Umbilical cord (tissue), 2 donors: ENCODE data around the gene GALNT17. TPM values are rescaled to one million over a fixed set of nuclear protein-coding genes. Genes with fewer than 3 reads are reported as not detected.
A peak's percentile ranks its signal among the peaks of the same experiment; 100 is the strongest.
"Not testable (repeated sequence)": the region's sequence is repeated elsewhere in the genome, so short reads cannot be mapped to it uniquely, and the experiment has no call there.

Source experiments
- DNase-seq: peaks from one replicate; pipeline ENCODE4 v3.0.0-alpha.2; 2015; ENCODE audit warnings: low spot score
- total RNA-seq: library from RNA; depleted of rRNA; stranded (reverse); fragments of >200 nt; gene quantifications from one replicate; pipeline ENCODE4 v1.2.3, GENCODE V29; 2014; ENCODE audit warnings: low replicate concordance; ENCODE audit not compliant: insufficient read depth

GALNT17 gene
- total RNA-seq, 1 donor from 2014 or later = 3.9 TPM

DNA sequence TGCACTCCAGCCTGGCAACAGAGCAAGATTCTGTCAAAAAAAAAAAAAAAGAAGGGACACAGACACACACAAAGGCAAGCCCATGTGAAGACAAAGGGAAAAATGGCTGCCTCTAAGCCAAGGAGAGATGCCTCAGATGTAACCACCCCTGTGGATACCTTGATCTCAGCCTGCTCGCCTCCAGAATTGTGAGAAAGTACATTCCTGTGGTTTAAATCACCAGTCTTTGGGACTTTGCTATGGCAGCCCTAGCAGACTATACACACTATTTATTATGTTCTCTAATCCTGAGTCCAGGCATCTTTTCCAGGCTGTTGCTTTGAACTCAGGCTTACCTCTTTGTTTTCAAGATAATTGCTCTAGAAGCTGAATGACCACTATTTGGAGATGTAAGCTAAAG lies 494.3 kb downstream of the GALNT17 start:
- peak; percentile 13 for DNase-seq

DNA sequence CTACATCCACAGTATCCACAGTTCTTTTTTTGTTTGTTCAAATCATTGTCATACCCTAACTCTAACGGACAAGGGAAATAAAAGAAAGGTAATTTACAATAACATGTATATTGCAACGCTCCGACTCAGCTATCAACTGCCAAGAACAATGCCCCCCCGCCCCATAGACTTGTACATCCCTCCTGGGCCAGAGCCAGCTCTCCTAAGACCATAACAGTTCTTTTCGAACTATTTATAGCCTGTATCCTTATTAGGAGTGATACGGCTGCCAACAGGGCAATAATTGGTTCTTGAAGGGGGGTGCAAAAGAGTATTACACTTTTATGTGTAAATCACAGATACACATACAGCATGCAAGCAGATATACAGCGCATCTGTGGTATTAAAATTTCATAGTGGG lies 495.7 kb downstream of the GALNT17 start:
- DNase-seq = no peak

GRCh38 chr7:71630516-71630915 lies 498.6 kb downstream of the GALNT17 start:
- DNase-seq = no peak

DNA sequence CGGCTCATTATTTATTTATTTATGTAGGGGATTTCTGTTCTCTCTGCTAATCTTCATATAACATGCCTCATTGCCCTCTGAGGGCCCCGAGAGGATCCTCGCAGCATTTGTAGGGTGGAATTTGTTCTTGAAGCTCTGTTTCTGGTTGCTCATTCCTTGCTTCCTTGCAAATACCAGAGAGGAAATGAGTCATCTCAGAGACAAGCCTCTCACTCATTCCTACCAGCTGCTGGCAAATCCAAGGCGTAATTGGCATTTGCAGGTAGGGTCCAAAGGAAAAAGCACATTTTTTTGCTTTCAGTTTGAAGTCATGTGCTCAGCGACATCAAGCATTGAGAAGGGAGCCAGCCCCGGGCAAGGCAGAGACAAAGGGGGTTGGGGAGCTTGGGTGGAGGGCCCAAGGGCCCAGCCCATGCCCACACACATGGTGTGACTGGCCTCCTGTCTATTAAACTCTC lies 501.6 kb downstream of the GALNT17 start:
- DNase-seq = peak; percentile 93

GRCh38 chr7:71635849-71636248 lies 503.9 kb downstream of the GALNT17 start:
- not testable (repeated sequence) for DNase-seq

GRCh38 chr7:71636329-71636728 lies 504.4 kb downstream of the GALNT17 start:
- peak; percentile 49 for DNase-seq

DNA sequence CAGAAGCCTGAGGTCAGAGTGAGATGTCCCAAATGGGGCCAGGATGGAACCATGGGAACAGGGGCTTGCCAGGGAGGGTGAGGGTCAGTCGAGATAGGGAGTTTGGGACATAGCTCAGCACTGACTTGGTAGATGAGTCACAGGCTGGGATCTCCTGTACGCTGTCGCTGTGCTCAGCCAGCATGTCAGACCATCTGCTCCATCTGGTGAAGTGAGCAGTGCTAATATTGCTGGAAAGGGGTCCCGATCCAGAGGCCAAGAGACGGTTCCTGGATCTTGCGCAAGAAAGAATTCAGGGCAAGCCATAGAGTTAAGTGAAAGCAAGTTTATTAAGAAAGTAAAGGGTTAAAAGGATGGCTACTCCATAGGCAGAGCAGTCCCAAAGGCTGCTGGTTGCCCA lies 505.6 kb downstream of the GALNT17 start:
- DNase-seq = no peak

GRCh38 chr7:71638108-71638507 lies 506.2 kb downstream of the GALNT17 start:
- no peak for DNase-seq

- no peak for DNase-seq
These were observed 507.6 kb downstream of the GALNT17 start for GRCh38 chr7:71639382-71640085.

DNA sequence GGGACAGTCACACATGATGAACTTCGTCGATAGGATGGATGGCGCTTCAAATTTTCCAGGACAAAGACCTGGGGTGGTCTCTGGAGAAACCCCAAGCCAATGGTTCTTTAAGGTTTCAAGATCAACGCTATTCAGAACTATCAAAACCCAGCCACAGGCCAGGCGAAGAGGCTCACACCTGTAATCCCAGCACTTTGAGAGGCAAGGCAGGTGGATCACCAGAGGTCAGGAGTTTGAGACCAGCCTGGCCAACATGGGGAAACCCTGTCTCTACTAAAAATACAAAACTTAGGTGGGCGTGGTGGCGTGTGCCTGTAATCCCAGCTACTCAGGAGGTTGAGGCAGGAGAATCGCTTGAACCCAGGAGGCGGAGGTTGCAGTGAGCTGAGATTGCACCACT lies 511.1 kb downstream of the GALNT17 start:
- not testable (repeated sequence) for DNase-seq

DNA sequence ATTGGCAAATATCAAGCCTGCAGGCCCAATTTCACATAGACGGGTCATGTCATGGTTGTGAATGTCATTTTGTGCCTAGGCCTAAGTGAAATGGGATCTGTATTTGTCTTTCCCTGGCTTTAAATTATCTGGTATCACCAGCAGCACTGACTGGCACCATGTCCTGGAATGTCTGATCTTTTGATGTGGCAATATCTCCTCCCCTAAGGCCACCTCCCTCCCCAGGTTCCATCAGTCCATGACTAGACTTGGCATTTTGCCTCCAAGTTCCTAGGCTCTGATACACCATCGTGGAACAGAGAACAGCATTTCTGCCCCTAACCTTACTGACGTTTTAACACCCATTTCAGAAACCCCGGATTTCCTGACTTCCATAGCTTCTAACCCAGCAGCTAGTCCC lies 513.9 kb downstream of the GALNT17 start:
- no peak for DNase-seq

GRCh38 chr7:71649812-71650211 lies 517.9 kb downstream of the GALNT17 start:
- DNase-seq = no peak

- DNase-seq = no peak
These were observed 518.9 kb downstream of the GALNT17 start for GRCh38 chr7:71650653-71651337.

GRCh38 chr7:71652510-71652909 lies 520.6 kb downstream of the GALNT17 start:
- no peak for DNase-seq

DNA sequence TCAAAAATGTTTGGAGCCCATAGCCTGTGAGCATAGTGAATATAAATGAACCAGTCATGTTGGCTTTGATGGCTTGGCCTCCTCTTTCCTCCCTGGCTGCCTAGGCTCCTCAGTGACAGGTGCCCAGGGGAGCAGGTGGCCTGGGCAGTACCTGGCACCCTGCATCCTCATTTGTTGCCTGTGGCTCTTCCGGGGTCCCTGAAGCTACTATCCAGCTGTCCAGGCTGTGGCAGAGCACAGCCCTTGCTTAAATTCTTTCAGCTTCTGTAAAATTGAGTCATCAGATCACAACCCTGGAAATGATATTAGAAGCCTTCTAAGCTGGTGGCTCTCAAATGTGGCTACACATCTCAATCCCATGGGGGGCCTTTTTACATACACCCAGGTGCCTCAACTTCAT lies 525.4 kb downstream of the GALNT17 start:
- no peak for DNase-seq

- no peak for DNase-seq
These were observed 527.7 kb downstream of the GALNT17 start for GRCh38 chr7:71659622-71660021.

DNA sequence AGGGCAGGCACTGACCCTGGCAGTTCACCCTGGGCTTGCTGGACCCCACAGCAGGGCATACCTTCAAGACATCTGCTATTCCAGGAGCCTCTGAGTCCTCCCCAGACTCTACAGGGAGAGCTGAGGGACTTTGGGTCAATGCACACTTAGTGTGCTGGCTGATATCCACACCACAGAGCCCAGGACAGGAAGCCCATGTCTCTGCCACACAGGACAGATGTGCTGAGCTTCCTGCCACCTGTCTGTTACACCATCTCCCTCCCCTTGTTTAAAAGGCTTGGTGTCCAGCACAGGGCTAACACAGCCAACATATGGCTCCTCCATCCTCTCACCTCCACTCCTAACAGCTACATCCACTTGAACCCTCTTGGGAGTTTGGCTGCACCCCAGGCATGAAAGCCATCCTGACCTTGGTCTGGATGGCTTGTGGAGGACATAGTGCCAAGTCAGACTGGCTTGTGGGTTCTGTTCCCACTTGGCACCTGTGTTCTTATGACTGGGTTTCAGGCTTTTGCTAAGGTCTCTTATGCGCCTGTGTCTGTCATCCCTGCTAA lies 529.8 kb downstream of the GALNT17 start:
- no peak for DNase-seq

- DNase-seq = no peak
These were observed 533.8 kb downstream of the GALNT17 start for GRCh38 chr7:71665716-71666115.

GRCh38 chr7:71668572-71668971 lies 536.6 kb downstream of the GALNT17 start:
- DNase-seq = no peak

- no peak for DNase-seq
These were observed 547.5 kb downstream of the GALNT17 start for GRCh38 chr7:71679480-71679879.

GRCh38 chr7:71682181-71682580 lies 550.2 kb downstream of the GALNT17 start:
- no peak for DNase-seq

DNA sequence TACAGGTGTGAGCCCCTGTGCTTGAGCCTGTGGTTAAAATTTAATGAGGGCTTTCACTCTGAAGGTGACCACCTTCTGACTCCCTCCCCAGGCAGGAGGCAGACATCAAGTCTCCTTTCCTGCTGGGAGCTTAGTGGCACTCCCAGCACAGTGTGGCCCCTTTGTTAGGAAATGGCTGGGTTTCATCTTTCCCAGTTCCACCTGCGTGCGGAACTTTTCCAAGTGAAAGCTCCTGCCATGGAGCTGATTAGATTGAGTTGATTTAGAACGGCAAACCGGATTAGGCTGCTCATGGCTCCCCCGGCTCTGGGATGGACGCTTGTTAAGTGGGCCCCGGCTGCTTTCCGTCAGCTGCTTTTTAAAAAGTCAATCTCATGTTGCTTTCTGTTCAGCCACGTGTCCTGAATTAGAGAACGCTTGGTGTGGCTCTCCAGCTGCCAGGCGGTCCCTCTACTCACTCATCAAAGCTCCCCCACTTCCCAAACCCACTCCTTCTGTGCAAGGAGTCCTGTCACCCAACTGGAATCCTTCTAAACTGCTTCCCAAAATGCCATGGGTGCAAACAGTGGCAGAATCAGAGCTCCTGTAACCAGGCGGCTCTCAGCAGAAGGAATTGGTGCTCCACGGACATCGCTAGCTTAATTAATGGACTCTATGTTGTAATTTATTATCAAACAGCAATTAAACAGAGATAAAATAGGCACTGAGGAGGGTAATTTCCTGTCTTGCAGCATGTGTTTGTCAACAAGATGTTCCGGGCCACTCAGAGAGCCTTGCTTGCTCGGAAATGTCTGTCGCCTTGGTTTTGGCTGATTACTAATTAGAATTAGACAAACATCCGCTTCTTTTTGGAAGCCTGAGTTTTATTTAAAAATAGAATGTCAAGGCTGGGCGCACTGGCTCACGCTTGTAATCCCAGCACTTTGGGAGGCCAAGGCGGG lies 551.2 kb downstream of the GALNT17 start:
- no peak for DNase-seq
